ENCODE data around the gene NACC2.

The NACC2 gene

GRCh38 chr9:135997090-135998015 lies 97.7 kb downstream of the NACC2 start:
- DNase-seq (ENCODE audit: low read depth in 1 of 2, low spot score in 1 of 2), result no peak

DNA sequence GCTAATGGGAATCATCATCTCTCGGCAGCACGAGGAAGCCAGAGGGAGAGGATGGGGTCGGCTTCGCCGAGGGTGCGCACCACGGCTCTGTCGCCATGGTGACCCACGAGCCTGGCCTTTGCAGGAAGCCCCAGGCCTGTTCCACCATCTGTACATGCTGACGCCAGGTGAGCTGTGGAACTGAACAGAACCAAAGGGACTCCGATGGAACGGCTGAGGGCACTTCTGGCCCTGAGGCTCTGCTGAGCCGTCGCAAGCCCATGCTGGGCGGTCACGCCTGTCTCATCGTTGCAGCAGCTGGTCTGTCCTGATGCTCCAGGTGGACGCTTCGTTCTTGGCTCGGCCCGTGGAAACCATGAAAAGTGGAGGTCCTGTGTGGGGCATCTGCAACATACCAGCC lies 99.3 kb downstream of the NACC2 start:
- DNase-seq (ENCODE audit: low read depth in 1 of 2, low spot score in 1 of 2), result no peak

GRCh38 chr9:135994501-135995192 lies 100.4 kb downstream of the NACC2 start:
- DNase-seq (ENCODE audit: low read depth in 1 of 2, low spot score in 1 of 2), result no peak

- DNase-seq (ENCODE audit: low read depth in 1 of 2, low spot score in 1 of 2), result no peak
Observed at GRCh38 chr9:135993765-135994500, 101.2 kb downstream of the NACC2 start.

DNA sequence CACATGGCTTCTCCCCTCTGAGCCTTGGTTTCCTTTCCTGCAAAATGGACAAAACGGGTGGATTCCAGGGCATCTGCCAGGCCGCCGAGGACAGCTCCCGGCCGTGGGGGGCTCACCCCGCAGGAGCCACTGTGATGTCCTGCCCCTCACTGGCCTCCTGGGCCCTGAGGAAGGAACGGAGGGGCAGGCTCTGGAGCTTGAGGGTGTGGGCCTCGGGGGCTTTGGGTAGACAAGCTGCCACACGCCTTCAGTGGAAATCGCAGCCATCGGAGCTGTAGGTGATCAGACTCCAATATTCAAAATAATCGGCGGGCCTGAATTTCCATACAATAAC lies 101.7 kb downstream of the NACC2 start:
- no peak for DNase-seq (ENCODE audit: low read depth in 1 of 2, low spot score in 1 of 2)

- DNase-seq (ENCODE audit: low read depth in 1 of 2, low spot score in 1 of 2), result peak in 1 of 2 donors; percentile 10
Observed at GRCh38 chr9:135992486-135993408, 102.3 kb downstream of the NACC2 start.

DNA sequence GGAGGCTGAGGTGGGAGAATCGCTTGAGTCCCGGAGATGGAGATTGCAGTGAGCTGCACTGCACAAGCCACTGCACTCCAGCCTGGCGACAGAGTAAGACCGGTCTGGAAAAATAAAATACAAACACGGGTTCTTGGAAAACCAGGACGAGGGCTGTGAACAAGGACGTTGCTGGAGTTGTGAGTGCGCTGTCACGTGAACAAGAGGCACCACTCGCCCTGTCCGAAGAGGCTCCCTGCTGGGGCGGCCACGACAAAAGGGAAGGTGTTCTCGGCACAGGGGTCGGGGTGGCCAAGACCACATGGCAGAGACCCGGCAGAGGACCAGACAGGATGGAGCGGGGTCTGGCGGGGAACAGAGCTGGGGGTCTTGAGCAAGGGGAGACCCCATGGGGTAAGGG lies 103.3 kb downstream of the NACC2 start:
- DNase-seq (ENCODE audit: low read depth in 1 of 2, low spot score in 1 of 2), result no peak

DNA sequence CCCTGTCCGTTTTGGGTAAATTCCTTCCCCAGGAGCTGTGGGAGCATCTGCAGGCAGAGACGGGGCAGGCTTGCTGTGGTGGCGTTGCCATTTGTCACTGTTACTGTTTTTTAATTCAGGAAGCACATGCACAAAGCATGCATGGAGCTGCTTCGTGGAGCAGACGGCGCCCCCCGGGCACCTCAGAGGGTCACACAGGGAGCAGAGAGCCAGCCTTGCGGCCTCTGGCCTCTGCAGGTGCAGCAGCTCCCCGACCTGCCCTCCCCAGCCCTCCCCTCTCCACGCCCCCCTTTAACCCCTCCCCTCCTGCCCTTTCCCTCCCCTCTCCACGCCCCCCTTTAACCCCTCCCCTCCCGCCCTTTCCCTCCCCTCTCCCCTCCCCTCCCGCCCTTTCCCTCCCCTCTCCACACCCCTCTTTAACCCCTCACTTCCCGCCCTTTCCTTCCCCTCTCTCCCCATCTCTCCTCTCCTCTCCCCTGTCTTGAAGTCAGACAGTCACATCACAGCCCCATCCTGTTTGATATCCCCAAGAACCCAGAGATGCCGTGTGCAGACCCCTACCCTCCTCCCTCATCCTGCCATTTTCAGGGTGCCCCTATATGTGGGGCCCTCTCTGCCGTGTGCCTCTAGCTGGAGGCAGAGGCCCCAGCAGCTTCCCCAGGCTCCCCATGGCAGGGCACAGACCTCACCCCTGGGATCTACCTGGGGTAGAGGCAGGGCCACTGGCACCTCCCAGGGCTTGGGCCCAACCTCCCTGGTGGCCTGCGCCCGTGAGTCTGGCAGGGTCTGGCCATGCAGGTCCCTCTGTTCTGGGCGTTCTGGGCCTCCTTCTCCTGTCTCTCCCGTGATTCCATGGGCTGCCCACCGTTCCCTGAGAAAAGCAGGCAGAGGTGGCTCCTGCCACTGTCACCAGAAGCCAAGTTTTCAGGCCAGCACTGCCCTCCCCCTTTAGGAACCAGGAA lies 104.3 kb downstream of the NACC2 start:
- DNase-seq (ENCODE audit: low read depth in 1 of 2, low spot score in 1 of 2), result no peak

GRCh38 chr9:135989722-135990467 lies 105.2 kb downstream of the NACC2 start:
- no peak for DNase-seq (ENCODE audit: low read depth in 1 of 2, low spot score in 1 of 2)

- DNase-seq (ENCODE audit: low read depth in 1 of 2, low spot score in 1 of 2), result no peak
Observed at GRCh38 chr9:135989157-135989556, 105.9 kb downstream of the NACC2 start.

DNA sequence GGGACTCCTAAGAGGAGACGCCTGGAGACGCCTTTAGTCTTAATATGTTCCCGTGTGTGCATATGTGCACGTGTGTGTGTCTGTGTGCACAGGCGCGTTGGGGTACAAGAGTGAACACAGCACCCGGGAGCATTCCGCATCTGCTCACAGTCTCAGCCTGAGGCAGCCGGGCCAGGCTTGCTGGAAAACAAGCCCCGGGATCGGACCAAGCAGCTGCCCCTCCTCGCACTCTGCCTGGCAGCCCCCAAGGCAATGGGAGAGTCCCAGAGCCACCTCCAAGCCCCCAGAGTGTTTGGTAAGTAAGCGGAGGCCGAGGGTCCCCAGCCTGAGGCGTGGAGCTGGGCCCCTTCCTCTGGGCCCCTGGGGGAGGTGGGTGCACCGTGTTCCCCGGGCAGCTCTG lies 106.6 kb downstream of the NACC2 start:
- no peak for DNase-seq (ENCODE audit: low read depth in 1 of 2, low spot score in 1 of 2)

- DNase-seq (ENCODE audit: low read depth in 1 of 2, low spot score in 1 of 2), result no peak
Observed at GRCh38 chr9:135987838-135988404, 107.2 kb downstream of the NACC2 start.

DNA sequence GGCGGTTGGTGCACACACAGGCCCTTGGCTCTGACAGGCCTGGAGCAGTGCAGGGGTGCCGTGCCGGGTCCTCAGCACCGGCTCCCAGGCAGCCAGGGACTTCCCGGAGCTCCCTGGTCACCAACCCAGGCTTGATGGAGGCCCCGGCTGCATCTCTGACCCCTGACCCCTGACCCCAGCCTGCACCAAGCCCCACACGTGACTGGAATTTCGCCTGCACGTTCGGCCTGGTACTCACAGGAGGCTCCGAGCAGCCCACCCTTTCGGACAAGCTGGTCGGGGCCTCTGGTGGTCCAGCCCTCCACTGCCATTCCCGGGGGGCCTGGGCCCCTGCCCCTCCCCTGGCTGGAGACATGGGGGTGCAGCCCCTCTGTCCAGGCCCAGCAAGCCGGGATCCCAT lies 108.5 kb downstream of the NACC2 start:
- DNase-seq (ENCODE audit: low read depth in 1 of 2, low spot score in 1 of 2), result no peak

DNA sequence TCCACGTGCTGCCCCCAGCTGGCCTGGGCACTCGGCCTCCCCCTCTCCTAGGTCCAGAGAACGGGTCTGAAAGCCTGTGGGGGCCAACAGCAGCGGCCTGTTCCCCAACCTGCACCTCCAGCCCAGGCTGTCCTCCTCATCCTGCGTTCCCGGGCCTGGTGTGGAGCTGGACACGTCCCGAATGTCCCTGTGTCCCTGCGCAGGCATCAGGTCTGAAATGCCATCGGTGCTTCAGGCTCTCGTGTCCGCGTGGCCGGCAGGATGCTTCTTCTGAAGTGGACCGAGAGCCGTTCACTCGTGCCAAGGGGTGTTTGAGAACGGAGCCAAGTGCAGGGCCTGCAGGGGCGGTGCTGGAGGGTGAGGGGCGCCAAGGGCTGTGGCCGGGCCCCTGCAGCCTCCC lies 109.2 kb downstream of the NACC2 start:
- DNase-seq (ENCODE audit: low read depth in 1 of 2, low spot score in 1 of 2), result no peak

GRCh38 chr9:135985459-135985774 lies 109.7 kb downstream of the NACC2 start:
- DNase-seq (ENCODE audit: low read depth in 1 of 2, low spot score in 1 of 2), result no peak

- no peak for DNase-seq (ENCODE audit: low read depth in 1 of 2, low spot score in 1 of 2)
Observed at GRCh38 chr9:135984072-135984710, 110.9 kb downstream of the NACC2 start.

DNA sequence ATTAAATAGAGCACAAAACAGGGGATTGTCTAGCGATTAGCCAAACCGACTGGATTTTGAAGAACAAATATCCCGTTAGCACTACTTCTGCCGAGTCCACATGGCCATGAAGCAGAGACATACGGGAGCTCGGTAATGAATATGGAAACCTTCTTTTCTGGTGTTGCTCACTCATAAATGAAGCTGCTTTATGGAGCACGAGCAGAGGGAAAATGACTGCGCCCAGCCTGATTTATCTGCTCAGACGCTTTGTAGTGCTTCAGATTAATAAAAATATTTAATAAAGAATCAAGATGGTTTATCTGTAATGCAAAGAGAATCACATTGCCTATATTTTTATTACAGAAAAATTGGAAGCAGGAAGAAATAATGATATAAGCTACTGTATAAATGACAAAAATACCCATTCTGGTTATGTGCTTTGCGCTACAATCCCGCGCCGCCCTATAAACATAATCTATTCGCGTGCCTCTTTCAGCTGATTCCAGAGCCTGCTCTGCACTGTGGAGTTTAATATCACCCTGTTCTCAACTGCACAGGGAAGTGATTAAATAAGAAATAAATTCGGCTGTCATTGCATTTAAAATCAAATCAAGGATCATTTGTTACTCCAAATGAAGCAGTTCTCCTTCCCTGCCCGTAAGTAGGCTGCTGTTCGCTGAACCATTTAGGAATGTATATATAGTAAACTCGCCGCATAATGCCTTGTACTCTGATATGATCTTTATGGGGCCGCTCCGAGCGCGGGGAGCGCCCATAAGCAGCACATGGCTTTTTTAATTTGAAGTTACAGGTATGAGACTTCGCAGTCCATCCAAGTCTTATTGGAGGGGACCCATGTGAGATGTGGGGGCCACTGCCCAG lies 111.6 kb downstream of the NACC2 start:
- DNase-seq (ENCODE audit: low read depth in 1 of 2, low spot score in 1 of 2), result no peak

Data from stimulated activated CD4-positive, alpha-beta T cell treated with anti-CD3 and anti-CD28 coated beads, Interleukin-15, amount 100 ng/mL, for 1 hour (primary cell).